ENCODE results near the gene SIK2.
"Not testable (repeated sequence)": the region's sequence is repeated elsewhere in the genome, so short reads cannot be mapped to it uniquely, and the experiment has no call there.

SIK2 gene

DNA sequence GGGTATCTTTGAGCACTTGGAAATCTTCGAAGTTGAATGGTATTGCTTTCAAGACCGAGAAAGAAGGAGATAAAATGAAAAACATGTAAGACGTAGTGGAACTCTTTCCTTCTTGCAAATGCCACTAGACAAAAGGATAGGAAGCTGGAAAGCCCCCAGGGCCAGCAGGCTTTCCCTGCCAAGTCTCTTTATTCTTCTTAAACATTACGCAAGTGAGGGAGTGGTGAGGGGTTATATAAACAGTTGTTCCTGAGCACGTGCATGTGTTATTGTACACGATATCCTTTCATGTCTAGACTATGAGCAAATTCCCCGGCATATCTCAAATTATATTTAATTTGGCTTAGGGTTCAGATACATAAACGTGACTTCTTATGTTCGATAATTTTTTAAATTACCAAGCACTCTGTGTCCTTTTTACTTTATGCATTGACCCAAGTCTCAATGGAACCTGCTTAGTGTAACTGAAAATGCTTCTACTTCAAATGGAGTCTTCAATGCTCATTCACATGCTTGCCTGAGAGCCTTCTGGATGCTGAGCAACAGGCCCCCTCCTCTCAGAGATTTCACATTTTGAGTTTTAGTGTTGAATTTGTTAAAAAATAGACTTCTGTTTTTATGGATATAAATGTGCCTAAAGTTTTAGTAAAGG is 104.9 kb downstream of the SIK2 start:
- no peak overlapping the region for H2AK5ac ChIP-seq (ENCODE audit: low read length)
- H3K79me2 ChIP-seq (ENCODE audit: control insufficient read depth, insufficient read depth, low read length): no peaks in the 10 kb centered on the region
- no peak for DNase-seq
- no peak overlapping the region for H2BK120ac ChIP-seq (ENCODE audit: low read depth, low read length)
- H3K56ac ChIP-seq (ENCODE audit: low read length): no peak overlapping the region
- no peak overlapping the region for H2BK5ac ChIP-seq (ENCODE audit: low read length)
- no peak overlapping the region for H3K4me3 ChIP-seq (ENCODE audit: low read length)
- H4K5ac ChIP-seq (ENCODE audit: low read length): no peak overlapping the region
- no CpG with 5 or more reads among the region's 9 CpGs for WGBS (ENCODE audit: extremely low coverage, insufficient coverage, low lambda C conversion rate)
- no peak overlapping the region for H3K23ac ChIP-seq (ENCODE audit: low read length)
- no peak overlapping the region for H3K18ac ChIP-seq (ENCODE audit: low read length)
- H3K4ac ChIP-seq (ENCODE audit: low read depth, low read length): no peak overlapping the region
- no peak overlapping the region for H4K8ac ChIP-seq (ENCODE audit: low read depth, low read length)
- H3K27ac ChIP-seq (ENCODE audit: low read depth, low read length): no peak overlapping the region
- no peaks in the 10 kb centered on the region for H3K27me3 ChIP-seq (ENCODE audit: insufficient read depth, low read length, poor library complexity)
- H3K4me1 ChIP-seq (ENCODE audit: control insufficient read depth, low read depth, low read length): no peaks in the 10 kb centered on the region
- no peaks in the 10 kb centered on the region for H3K79me1 ChIP-seq (ENCODE audit: low read length)
- H2BK15ac ChIP-seq (replicated peaks; ENCODE audit: low read depth): no peak overlapping the region
- no peak overlapping the region for H3K4me2 ChIP-seq (ENCODE audit: low read length)
- no peak overlapping the region for H3K9ac ChIP-seq (ENCODE audit: low read length)
- H3K36me3 ChIP-seq (ENCODE audit: control insufficient read depth, insufficient read depth, low read length): no peaks in the 10 kb centered on the region

DNA sequence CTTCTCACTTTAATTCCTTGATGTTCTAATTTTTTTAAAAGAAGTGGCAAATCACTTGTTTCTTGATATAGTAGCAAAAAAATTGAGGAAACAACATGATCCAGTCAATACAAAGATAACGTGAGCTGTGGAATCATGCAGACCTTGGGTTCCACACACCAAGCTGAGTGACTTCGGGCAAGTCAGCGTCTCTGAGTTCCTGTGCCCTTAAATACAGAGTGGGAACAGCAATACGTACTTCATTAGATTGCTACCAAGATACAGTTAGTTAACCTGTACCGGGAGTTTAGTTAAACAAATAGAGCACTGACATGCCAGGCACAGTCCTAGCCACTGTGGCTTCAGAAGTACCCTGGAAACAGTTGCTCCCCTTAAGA is 105.4 kb downstream of the SIK2 start:
- H2BK5ac ChIP-seq (ENCODE audit: low read length): no peak overlapping the region
- H3K4me1 ChIP-seq (ENCODE audit: control insufficient read depth, low read depth, low read length): no peaks in the 10 kb centered on the region
- H3K9ac ChIP-seq (ENCODE audit: low read length): no peak overlapping the region
- no peaks in the 10 kb centered on the region for H3K36me3 ChIP-seq (ENCODE audit: control insufficient read depth, insufficient read depth, low read length)
- H3K18ac ChIP-seq (ENCODE audit: low read length): no peak overlapping the region
- no peak overlapping the region for H2BK15ac ChIP-seq (replicated peaks; ENCODE audit: low read depth)
- H3K27ac ChIP-seq (ENCODE audit: low read depth, low read length): no peak overlapping the region
- no peak overlapping the region for H4K8ac ChIP-seq (ENCODE audit: low read depth, low read length)
- H3K79me2 ChIP-seq (ENCODE audit: control insufficient read depth, insufficient read depth, low read length): no peaks in the 10 kb centered on the region
- no peak overlapping the region for H3K4me2 ChIP-seq (ENCODE audit: low read length)
- no peak overlapping the region for H3K23ac ChIP-seq (ENCODE audit: low read length)
- no peak overlapping the region for H2AK5ac ChIP-seq (ENCODE audit: low read length)
- H3K4ac ChIP-seq (ENCODE audit: low read depth, low read length): no peak overlapping the region
- H4K5ac ChIP-seq (ENCODE audit: low read length): no peak overlapping the region
- WGBS (ENCODE audit: extremely low coverage, insufficient coverage, low lambda C conversion rate): no CpG with 5 or more reads among the region's 5 CpGs
- H3K27me3 ChIP-seq (ENCODE audit: insufficient read depth, low read length, poor library complexity): no peaks in the 10 kb centered on the region
- H3K4me3 ChIP-seq (ENCODE audit: low read length): no peak overlapping the region
- no peak overlapping the region for H2BK120ac ChIP-seq (ENCODE audit: low read depth, low read length)
- H3K56ac ChIP-seq (ENCODE audit: low read length): no peak overlapping the region
- DNase-seq: no peak
- no peaks in the 10 kb centered on the region for H3K79me1 ChIP-seq (ENCODE audit: low read length)

DNA sequence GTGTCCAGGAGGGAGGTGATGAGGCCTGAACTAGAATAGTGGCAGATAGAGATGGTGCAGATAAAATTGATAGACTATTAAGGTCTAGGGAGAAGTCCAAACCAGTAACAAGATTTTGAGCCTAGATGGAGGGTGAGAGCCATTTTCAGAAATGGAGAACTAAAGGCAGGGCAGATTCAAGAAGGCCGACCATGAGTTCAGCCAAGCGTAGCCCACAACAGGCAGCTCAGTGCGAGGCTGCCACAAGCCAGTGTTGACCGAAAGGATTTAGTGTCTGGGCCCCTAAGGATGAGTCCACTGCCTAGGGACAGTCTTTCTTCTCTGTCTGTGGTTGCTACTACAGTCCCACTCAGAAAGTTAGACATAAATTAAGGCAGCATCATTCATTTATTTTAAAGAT is 112.3 kb downstream of the SIK2 start:
- no peak for DNase-seq
- H4K5ac ChIP-seq (ENCODE audit: low read length): no peak overlapping the region
- WGBS (ENCODE audit: extremely low coverage, insufficient coverage, low lambda C conversion rate): no CpG with 5 or more reads among the region's 4 CpGs
- no peak overlapping the region for H3K27ac ChIP-seq (ENCODE audit: low read depth, low read length)
- H3K27me3 ChIP-seq (ENCODE audit: insufficient read depth, low read length, poor library complexity): no peaks in the 10 kb centered on the region
- no peak overlapping the region for H3K18ac ChIP-seq (ENCODE audit: low read length)
- no peak overlapping the region for H3K23ac ChIP-seq (ENCODE audit: low read length)
- H3K36me3 ChIP-seq (ENCODE audit: control insufficient read depth, insufficient read depth, low read length): no peaks in the 10 kb centered on the region
- no peak overlapping the region for H3K4me3 ChIP-seq (ENCODE audit: low read length)
- H2BK15ac ChIP-seq (replicated peaks; ENCODE audit: low read depth): no peak overlapping the region
- no peak overlapping the region for H3K9ac ChIP-seq (ENCODE audit: low read length)
- H2AK5ac ChIP-seq (ENCODE audit: low read length): no peak overlapping the region
- H4K8ac ChIP-seq (ENCODE audit: low read depth, low read length): no peak overlapping the region
- H3K56ac ChIP-seq (ENCODE audit: low read length): no peak overlapping the region
- H3K79me2 ChIP-seq (ENCODE audit: control insufficient read depth, insufficient read depth, low read length): no peaks in the 10 kb centered on the region
- no peak overlapping the region for H2BK120ac ChIP-seq (ENCODE audit: low read depth, low read length)
- no peak overlapping the region for H3K4ac ChIP-seq (ENCODE audit: low read depth, low read length)
- no peaks in the 10 kb centered on the region for H3K79me1 ChIP-seq (ENCODE audit: low read length)
- H3K4me2 ChIP-seq (ENCODE audit: low read length): no peak overlapping the region
- H3K4me1 ChIP-seq (ENCODE audit: control insufficient read depth, low read depth, low read length): no peaks in the 10 kb centered on the region
- no peak overlapping the region for H2BK5ac ChIP-seq (ENCODE audit: low read length)

DNA sequence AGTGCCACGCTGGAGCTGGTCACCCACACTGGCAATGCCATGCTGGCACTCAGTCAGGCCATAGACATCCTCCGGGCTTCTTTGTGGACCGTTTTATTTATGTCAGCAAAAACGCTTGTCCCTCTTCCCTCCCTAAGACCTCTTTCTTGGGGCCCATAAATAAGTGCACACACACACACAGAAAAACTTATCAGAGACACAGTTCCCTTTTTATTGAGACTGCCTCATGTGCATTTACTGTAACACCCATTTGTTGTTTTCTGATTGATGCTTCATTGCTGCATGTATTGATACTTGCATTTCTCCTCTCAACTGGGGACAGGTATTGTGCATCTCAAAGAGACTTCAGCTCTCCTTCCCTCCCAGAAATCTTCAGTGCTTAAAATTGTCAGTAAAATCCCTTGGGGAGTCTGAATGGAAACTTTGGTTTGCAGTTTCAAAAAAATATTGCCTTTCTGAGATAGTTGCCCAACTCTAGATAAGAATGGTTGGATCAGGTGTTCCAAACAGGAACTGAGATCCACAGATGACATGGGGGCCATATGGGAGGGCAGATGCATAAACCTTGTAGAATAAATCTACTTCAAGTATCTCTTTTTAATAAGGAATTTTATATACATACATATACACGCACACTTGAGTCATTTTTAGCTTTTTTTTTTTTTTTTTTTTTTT is 113.0 kb downstream of the SIK2 start:
- Histone ChIP-seq H2BK5ac (ENCODE audit: low read length) (no peak overlapping the region), H3K4me1 (ENCODE audit: control insufficient read depth, low read depth, low read length) (no peaks in the 10 kb centered on the region), H3K56ac (ENCODE audit: low read length) (no peak overlapping the region), H3K4ac (ENCODE audit: low read depth, low read length) (no peak overlapping the region), H3K9ac (ENCODE audit: low read length) (no peak overlapping the region), H4K5ac (ENCODE audit: low read length) (no peak overlapping the region), H3K79me2 (ENCODE audit: control insufficient read depth, insufficient read depth, low read length) (no peaks in the 10 kb centered on the region), H2BK15ac (replicated peaks; ENCODE audit: low read depth) (no peak overlapping the region), H3K36me3 (ENCODE audit: control insufficient read depth, insufficient read depth, low read length) (no peaks in the 10 kb centered on the region), H3K18ac (ENCODE audit: low read length) (no peak overlapping the region), H3K4me3 (ENCODE audit: low read length) (no peak overlapping the region), H3K27me3 (ENCODE audit: insufficient read depth, low read length, poor library complexity) (no peaks in the 10 kb centered on the region), H4K8ac (ENCODE audit: low read depth, low read length) (no peak overlapping the region), H3K79me1 (ENCODE audit: low read length) (no peaks in the 10 kb centered on the region), H3K27ac (ENCODE audit: low read depth, low read length) (no peak overlapping the region), H2AK5ac (ENCODE audit: low read length) (no peak overlapping the region), H2BK120ac (ENCODE audit: low read depth, low read length) (no peak overlapping the region), H3K4me2 (ENCODE audit: low read length) (no peak overlapping the region), H3K23ac (ENCODE audit: low read length) (no peak overlapping the region)
- DNase-seq: no peak
- WGBS (ENCODE audit: extremely low coverage, insufficient coverage, low lambda C conversion rate): no CpG with 5 or more reads among the region's 5 CpGs

DNA sequence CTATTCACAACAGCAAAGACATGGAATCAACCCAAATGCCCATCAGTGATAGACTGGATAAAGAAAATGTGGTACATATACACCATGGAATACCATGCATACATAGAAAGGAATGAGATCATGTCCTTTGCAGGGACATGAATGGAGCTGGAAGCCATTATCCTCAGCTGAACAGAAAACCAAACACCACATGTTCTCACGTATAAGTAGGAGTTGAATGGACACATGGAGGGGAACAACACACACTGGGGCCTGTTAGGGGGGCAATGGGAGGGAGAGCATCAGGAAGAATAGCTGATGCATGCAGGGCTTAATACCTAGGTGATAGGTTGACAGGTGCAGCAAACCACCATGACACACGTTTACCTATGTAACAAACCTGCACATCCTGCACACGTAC is 115.4 kb downstream of the SIK2 start:
- H3K9ac ChIP-seq (ENCODE audit: low read length); H3K27me3 ChIP-seq (ENCODE audit: insufficient read depth, low read length, poor library complexity); H4K8ac ChIP-seq (ENCODE audit: low read depth, low read length); H3K79me2 ChIP-seq (ENCODE audit: control insufficient read depth, insufficient read depth, low read length); H3K79me1 ChIP-seq (ENCODE audit: low read length); H3K4me3 ChIP-seq (ENCODE audit: low read length); H3K4me2 ChIP-seq (ENCODE audit: low read length); H4K5ac ChIP-seq (ENCODE audit: low read length); H3K4me1 ChIP-seq (ENCODE audit: control insufficient read depth, low read depth, low read length); H3K23ac ChIP-seq (ENCODE audit: low read length); H3K56ac ChIP-seq (ENCODE audit: low read length); H2AK5ac ChIP-seq (ENCODE audit: low read length); DNase-seq; H2BK120ac ChIP-seq (ENCODE audit: low read depth, low read length); H3K27ac ChIP-seq (ENCODE audit: low read depth, low read length); H3K36me3 ChIP-seq (ENCODE audit: control insufficient read depth, insufficient read depth, low read length); H3K18ac ChIP-seq (ENCODE audit: low read length); H3K4ac ChIP-seq (ENCODE audit: low read depth, low read length); H2BK5ac ChIP-seq (ENCODE audit: low read length); H2BK15ac ChIP-seq (replicated peaks; ENCODE audit: low read depth): not testable (repeated sequence)
- no CpG with 5 or more reads among the region's 3 CpGs for WGBS (ENCODE audit: extremely low coverage, insufficient coverage, low lambda C conversion rate)

DNA sequence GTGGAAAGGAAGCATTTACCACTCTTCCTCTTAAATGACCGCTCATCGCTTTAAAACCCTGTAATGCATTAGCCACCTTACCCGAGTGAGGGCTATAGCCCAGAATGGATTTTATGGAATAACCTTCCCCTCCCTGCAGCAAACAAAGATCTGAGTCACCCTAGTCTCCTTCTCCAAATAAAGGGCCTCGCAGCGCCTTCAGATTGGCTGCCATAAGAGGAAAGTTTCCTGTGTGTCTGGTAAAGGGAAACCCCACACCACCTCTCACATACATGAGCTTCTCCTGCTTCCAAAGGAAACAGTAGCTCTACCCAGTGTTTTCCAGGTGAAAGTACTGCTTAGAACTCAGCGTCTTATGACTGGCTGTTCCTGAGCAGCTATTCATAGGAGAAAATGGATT is 116.2 kb downstream of the SIK2 start:
- Histone ChIP-seq H4K5ac (ENCODE audit: low read length) (no peak overlapping the region), H2BK5ac (ENCODE audit: low read length) (no peak overlapping the region), H3K36me3 (ENCODE audit: control insufficient read depth, insufficient read depth, low read length) (no peaks in the 10 kb centered on the region), H3K4me1 (ENCODE audit: control insufficient read depth, low read depth, low read length) (no peaks in the 10 kb centered on the region), H3K79me2 (ENCODE audit: control insufficient read depth, insufficient read depth, low read length) (no peaks in the 10 kb centered on the region), H3K4me3 (ENCODE audit: low read length) (no peak overlapping the region), H2BK120ac (ENCODE audit: low read depth, low read length) (no peak overlapping the region), H2BK15ac (replicated peaks; ENCODE audit: low read depth) (no peak overlapping the region), H3K23ac (ENCODE audit: low read length) (no peak overlapping the region), H3K79me1 (ENCODE audit: low read length) (no peaks in the 10 kb centered on the region), H3K18ac (ENCODE audit: low read length) (no peak overlapping the region), H3K4me2 (ENCODE audit: low read length) (no peak overlapping the region), H2AK5ac (ENCODE audit: low read length) (no peak overlapping the region), H3K27ac (ENCODE audit: low read depth, low read length) (no peak overlapping the region), H3K9ac (ENCODE audit: low read length) (no peak overlapping the region), H3K56ac (ENCODE audit: low read length) (no peak overlapping the region), H3K4ac (ENCODE audit: low read depth, low read length) (no peak overlapping the region), H4K8ac (ENCODE audit: low read depth, low read length) (no peak overlapping the region), H3K27me3 (ENCODE audit: insufficient read depth, low read length, poor library complexity) (no peaks in the 10 kb centered on the region)
- DNase-seq: no peak
- no CpG with 5 or more reads among the region's 6 CpGs for WGBS (ENCODE audit: extremely low coverage, insufficient coverage, low lambda C conversion rate)

Data from mesendoderm (in vitro differentiated cells).